Cardiac muscle cell (in vitro differentiated cells and primary cell): ENCODE data around the gene TP63. TPM values are rescaled to one million over a fixed set of nuclear protein-coding genes. Genes with fewer than 3 reads are reported as not detected.

Source experiments
- DNase-seq, 2 donors: peaks; one replicate each; pipeline versions ENCODE4 v3.0.0 to v3.0.0-alpha.2; 2010 to 2017; ENCODE audit warnings: low read depth in 1 of 2, low spot score in 1 of 2
- H3K27ac ChIP-seq: fragments of 200-600 bp; sonication (generic); 2 replicates; pipeline ENCODE4 v1.5.1; 2016
- H3K27me3 ChIP-seq: fragments of 200-600 bp; sonication (generic); 2 replicates; pipeline ENCODE4 v1.6.0; 2016; ENCODE audit warnings: control low read depth
- H3K36me3 ChIP-seq: fragments of 200-600 bp; sonication (generic); 2 replicates; pipeline ENCODE4 v1.5.1; 2016; ENCODE audit warnings: control low read depth
- H3K4me1 ChIP-seq: fragments of 200-600 bp; sonication (generic); 2 replicates; pipeline ENCODE4 v1.8.1; 2017; ENCODE audit warnings: low read depth, mild to moderate bottlenecking, mixed run types
- H3K4me3 ChIP-seq: fragments of 200-600 bp; sonication (generic); 2 replicates; pipeline ENCODE4 v1.5.1; 2016; ENCODE audit warnings: mild to moderate bottlenecking
- H3K9me3 ChIP-seq: fragments of 200-600 bp; sonication (generic); 2 replicates; pipeline ENCODE4 v1.5.1; 2017; ENCODE audit warnings: low read depth, mild to moderate bottlenecking, control low read depth
- polyA plus RNA-seq: library from polyadenylated mRNA; unstranded; fragments of >200 nt; fragmentation: Nextera tagmentation; extraction: Ambion mirVana; gene quantifications from 2 replicates; pipeline ENCODE4 v1.2.1, GENCODE V29; 2016
- total RNA-seq: library from RNA; depleted of rRNA; stranded (reverse); fragments of >200 nt; gene quantifications from 2 replicates; pipeline ENCODE4 v1.2.3, GENCODE V29; 2016
- TF ChIP-seq, protein P1 (sequence below): IDR thresholded peaks from 2 replicates; pipeline ENCODE4 v1.5.1; 2012; ENCODE audit warnings: low read depth, mild to moderate bottlenecking, low read length

The TP63 gene
- total and polyA plus RNA-seq, 2 experiments from 2014 or later, result not detected

DNA sequence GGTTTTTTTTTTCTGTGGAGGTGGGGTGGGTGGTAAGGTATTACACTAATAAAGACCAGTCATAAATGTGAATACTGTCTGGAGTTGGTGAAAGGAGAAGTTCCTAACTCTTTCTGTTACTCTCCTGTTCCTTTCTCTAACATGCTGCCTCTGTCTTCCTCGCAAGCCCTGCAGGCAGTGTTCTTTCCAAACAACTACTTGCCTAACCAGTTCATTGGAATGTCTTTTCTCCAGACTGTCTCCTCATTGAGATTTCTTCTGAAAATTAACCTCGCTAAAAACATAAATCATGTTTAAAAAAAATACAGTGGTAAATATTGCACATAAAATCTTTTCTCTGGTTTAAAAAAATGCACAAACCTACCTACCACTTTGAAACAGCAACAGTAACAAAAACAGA is 135.2 kb downstream of the TP63 start:
- no peaks in the 10 kb centered on the region for H3K4me1 ChIP-seq
- no peak for DNase-seq
- no peaks in the 10 kb centered on the region for H3K36me3 ChIP-seq
- no peaks in the 10 kb centered on the region for H3K9me3 ChIP-seq
- no peaks in the 10 kb centered on the region for H3K27me3 ChIP-seq
- H3K27ac ChIP-seq, result no peak overlapping the region
- H3K4me3 ChIP-seq, result no peak overlapping the region
- TF ChIP-seq, protein P1, sequence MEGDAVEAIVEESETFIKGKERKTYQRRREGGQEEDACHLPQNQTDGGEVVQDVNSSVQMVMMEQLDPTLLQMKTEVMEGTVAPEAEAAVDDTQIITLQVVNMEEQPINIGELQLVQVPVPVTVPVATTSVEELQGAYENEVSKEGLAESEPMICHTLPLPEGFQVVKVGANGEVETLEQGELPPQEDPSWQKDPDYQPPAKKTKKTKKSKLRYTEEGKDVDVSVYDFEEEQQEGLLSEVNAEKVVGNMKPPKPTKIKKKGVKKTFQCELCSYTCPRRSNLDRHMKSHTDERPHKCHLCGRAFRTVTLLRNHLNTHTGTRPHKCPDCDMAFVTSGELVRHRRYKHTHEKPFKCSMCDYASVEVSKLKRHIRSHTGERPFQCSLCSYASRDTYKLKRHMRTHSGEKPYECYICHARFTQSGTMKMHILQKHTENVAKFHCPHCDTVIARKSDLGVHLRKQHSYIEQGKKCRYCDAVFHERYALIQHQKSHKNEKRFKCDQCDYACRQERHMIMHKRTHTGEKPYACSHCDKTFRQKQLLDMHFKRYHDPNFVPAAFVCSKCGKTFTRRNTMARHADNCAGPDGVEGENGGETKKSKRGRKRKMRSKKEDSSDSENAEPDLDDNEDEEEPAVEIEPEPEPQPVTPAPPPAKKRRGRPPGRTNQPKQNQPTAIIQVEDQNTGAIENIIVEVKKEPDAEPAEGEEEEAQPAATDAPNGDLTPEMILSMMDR, result no peak

DNA sequence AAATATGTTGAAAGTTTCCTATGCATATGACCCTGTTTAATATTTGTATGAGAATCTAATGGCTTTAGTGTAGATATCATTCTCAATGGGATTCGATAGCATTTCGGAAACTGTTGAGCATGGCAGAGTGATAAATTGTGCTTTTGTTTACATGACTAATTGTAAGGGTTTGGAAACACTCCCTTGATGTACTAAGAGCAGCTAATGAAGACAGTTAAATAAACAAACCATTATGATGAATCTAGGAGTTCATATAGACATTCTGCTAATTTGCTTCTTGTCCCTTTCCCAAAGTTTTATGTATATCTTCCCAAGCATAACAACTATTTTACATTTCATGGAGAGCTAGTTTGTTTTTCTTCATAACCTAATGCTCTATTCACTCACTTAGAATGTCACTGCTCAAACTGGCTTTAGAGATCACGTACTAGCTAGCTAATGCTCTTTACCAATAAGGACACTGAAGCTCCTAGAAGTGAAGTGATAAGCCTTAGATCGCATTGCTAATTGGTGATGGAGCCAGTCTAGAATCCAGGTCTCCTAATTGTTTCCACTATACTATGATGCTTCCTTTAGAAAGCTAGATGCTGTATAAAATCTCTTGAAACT is 140.8 kb downstream of the TP63 start:
- H3K4me1 ChIP-seq, result no peaks in the 10 kb centered on the region
- no peak for DNase-seq
- TF ChIP-seq, protein P1, result no peak
- H3K27ac ChIP-seq, result no peak overlapping the region
- no peak overlapping the region for H3K4me3 ChIP-seq
- peaks cover 6% of the 10 kb centered on the region for H3K27me3 ChIP-seq
- H3K36me3 ChIP-seq, result no peaks in the 10 kb centered on the region
- no peaks in the 10 kb centered on the region for H3K9me3 ChIP-seq

DNA sequence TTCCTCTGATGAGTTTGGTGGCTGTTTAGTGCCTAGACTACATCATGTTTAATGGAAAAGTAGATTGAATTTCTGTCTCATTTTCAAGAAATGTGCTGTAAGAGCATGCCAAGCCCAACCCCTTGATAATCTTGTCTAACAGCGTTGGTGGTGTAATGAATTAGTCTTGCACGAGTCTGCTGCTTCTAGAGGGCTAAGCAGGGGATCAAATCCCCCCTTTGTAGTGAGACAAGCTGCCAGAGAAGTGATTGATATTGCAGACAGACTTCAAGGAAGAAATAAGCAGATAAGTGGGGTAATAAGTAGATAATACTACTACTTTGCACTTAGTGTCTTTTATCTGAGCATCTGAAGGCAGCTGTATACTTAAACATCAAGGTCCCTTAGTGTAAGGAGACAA is 141.4 kb downstream of the TP63 start:
- no peak overlapping the region for H3K4me3 ChIP-seq
- H3K27me3 ChIP-seq, result peaks cover 6% of the 10 kb centered on the region
- no peaks in the 10 kb centered on the region for H3K36me3 ChIP-seq
- DNase-seq, result peak in 1 of 2 donors; percentile 56
- no peak overlapping the region for H3K27ac ChIP-seq
- no peaks in the 10 kb centered on the region for H3K9me3 ChIP-seq
- TF ChIP-seq, protein P1, result no peak
- no peaks in the 10 kb centered on the region for H3K4me1 ChIP-seq

DNA sequence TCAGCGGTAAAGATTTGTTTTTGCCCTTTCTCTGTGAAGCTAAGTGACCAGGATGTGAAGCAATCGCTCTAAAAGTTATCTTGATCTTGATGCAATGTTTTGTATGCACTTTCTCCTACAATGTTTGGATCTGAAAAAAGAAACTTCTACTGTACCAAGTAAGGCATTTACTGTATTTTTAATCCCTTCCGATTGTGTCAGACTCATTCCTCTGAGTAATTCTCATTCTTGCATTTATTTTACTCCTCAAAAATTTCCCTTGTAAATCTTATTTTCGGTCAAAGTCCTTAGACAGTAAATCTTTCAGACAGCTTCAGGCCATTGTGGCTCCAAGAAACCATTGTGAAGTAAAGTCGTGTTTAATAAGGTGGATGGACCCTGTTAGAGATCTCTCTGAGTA is 141.9 kb downstream of the TP63 start:
- DNase-seq, result peak in 1 of 2 donors; percentile 61
- Histone ChIP-seq H3K36me3 (no peaks in the 10 kb centered on the region), H3K9me3 (no peaks in the 10 kb centered on the region), H3K4me3 (no peak overlapping the region), H3K4me1 (no peaks in the 10 kb centered on the region), H3K27me3 (peaks cover 6% of the 10 kb centered on the region), H3K27ac (no peak overlapping the region)
- TF ChIP-seq, protein P1, result no peak

DNA sequence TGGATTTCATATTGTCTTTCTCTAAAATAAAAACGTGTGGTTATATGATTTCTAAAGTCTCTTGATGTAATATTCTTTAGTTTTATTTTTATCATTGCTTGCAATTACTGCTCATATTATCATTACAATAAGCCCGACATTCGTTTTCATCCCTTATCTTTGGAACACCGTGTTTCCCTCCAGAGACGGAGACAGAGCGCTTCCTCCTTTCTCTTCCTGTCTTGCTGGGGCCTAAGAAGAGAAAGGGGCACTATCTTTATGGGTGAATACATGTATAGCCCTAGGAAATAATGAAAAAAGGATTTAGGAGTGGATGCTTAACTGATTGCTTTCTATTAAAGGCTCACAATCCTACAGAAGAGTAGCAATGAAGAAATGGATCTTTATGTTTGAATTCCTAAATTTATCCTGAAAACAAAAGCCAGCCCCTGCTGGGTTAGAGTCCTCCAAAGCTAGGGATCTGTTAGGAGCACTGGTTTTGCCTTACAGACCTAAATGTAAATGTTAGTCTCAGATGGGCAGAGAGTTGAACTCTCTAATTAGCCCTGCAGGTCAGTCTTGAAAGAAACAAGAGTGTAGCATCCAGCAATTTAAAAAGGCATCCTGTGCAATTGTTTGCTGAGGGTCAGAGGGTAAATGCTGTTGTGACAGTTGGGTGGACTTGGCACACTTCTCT is 145.1 kb downstream of the TP63 start:
- Histone ChIP-seq H3K36me3 (no peaks in the 10 kb centered on the region), H3K27me3 (peaks cover 16% of the 10 kb centered on the region), H3K4me1 (no peaks in the 10 kb centered on the region), H3K27ac (no peak overlapping the region), H3K9me3 (no peaks in the 10 kb centered on the region), H3K4me3 (no peak overlapping the region)
- DNase-seq, result no peak
- TF ChIP-seq, protein P1, result no peak
